Right lobe of liver (tissue), 4 donors: Measurements from ENCODE around the gene BSPH1.
"Not testable (repeated sequence)": the region's sequence is repeated elsewhere in the genome, so short reads cannot be mapped to it uniquely, and the experiment has no call there.

Source experiments
- CTCF ChIP-seq, 4 donors: fragments of 200-600 bp in 3 of 4; fragments of 450-650 bp in 1 of 4; IDR thresholded peaks; one replicate each; pipeline versions ENCODE4 v1.5.1 to v1.8.0; 2016 to 2022; ENCODE audit warnings: antibody characterized with exemption in 4 of 4, mild to moderate bottlenecking in 2 of 4
- POLR2A ChIP-seq: fragments of 450-650 bp; IDR thresholded peaks from one replicate; pipeline ENCODE4 v1.6.1; 2017; ENCODE audit warnings: antibody characterized with exemption, mild to moderate bottlenecking
- donor health status: DM: no; HTN: no; CAD: no.
- donor health status: DM: no; HTN: no; CAD: no.
- donor health status: DM: no; HTN: yes; CAD: no.

- TF ChIP-seq CTCF (IDR thresholded peaks at IDR 0.05): peak in 1 of 4 donors; percentile 12
- TF ChIP-seq POLR2A: not testable (repeated sequence)
Observed at GRCh38 chr19:47949852-47950521, 42.0 kb downstream of the BSPH1 start.
